GM12892 (cell line): Measurements from ENCODE around the gene EDA.

ENCODE experiments used
- POLR2A ChIP-seq: IDR thresholded peaks from 2 replicates; pipeline ENCODE4 v1.6.1; 2011; ENCODE audit warnings: low read depth, low read length, control low read depth
- POLR2AphosphoS5 ChIP-seq: IDR thresholded peaks from 2 replicates; pipeline ENCODE4 v1.6.1; 2011; ENCODE audit warnings: low read depth, low read length, control low read depth

GRCh38 chrX:69987691-69988090 lies 371.8 kb downstream of the EDA start:
- TF ChIP-seq POLR2A (no peak), POLR2AphosphoS5 (no peak)
